T-helper 2 cell treated with Interferon-gamma antibody and Interleukin-4, amounts not matched to agents 100 ng/mL and 5 ng/mL, for 36 hours (primary cell): Measurements from ENCODE around the gene ACOT9. TPM values are rescaled to one million over a fixed set of nuclear protein-coding genes. Genes with fewer than 3 reads are reported as not detected.
"Not testable (repeated sequence)": the region's sequence is repeated elsewhere in the genome, so short reads cannot be mapped to it uniquely, and the experiment has no call there.

Experiments used
- intact Hi-C: fragments of 100-400 bp; cut with micrococcal nuclease; formaldehyde crosslinking; loops from one replicate; pipeline ENCODE4 v1.15.1; 2023
- total RNA-seq: library from RNA; stranded (reverse); gene quantifications from 2 replicates; pipeline ENCODE4 v1.2.3, GENCODE V29; 2022

Gene ACOT9
- total RNA-seq, 1 donor from 2014 or later: 35.0 TPM

DNA sequence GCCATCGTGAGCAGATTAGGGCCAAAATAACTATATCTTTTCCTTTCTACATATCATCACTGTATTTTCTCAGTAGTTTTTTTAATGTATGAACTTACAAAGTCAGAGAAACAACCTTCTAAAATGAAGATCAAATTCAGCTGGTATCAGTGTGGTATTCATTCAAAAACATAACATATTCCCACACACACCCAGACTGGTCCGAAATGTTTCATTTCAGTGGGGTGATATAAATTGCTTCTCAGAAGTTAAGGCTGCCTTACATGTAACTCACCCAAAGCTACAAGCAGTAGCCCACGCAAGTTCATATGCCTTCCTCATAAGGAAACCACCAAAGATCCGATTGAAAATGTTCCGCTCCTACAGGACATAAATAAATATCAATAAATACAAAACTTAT is 37.8 kb downstream of the ACOT9 start:
- intact Hi-C loops: no loop called here

DNA sequence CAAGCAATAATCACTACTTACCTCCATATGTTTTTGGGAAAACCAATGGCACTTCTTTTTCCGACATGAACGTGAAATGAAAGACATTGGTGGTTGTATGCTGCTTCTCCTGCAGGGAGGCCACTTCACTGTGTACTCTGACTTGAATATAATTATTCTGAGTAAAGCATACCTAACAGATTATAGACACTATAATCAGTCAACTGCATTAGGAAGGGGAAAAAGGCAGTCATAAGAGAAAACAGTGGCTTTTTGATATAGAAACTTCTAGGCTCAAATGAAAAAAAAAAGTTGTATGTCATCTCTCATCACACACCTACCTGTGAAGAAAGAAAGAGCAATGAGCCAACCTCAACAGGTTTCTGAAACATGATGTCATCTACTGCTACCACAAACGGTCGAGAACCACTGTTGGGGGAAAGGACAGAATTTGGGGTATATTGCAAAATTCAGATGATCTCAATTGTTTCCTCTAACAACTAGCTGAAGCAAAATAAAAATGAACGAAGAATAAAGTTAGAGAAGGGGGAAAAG is 38.3 kb downstream of the ACOT9 start:
- intact Hi-C loops: no loop called here

GRCh38 chrX:23699636-23700194 is 43.4 kb downstream of the ACOT9 start:
- intact Hi-C loops: loop anchor here (5.0 kb wide), 1 partner anchor 33 kb away; no protein-coding TSS in a partner anchor

GRCh38 chrX:23694606-23695005 is 48.5 kb downstream of the ACOT9 start:
- intact Hi-C loops: loop anchor here (1.0 to 5.0 kb wide), 2 partner anchors 38 to 208 kb away; no protein-coding TSS in a partner anchor

GRCh38 chrX:23692166-23692565 is 50.9 kb downstream of the ACOT9 start:
- intact Hi-C loops: no loop called here

DNA sequence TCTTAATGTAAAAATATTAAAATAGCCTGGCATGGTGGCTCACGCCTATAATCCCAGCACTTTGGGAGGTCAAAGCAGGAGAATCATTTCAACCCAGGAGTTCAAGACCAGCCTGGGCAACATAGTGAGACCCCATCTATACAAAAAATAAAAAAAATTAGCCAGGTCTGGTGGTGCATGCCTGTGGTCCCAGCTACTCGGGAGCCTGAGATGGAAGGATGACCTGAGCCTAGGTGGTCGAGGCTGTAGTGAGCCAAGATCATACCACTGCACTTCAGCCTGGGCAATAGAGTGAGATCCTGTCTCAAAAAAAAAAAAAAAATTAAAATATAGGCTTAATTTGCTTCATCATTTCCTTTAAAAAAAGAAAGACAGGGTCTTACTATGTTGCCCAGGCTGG is 66.6 kb downstream of the ACOT9 start:
- intact Hi-C loops: not testable (repeated sequence)

DNA sequence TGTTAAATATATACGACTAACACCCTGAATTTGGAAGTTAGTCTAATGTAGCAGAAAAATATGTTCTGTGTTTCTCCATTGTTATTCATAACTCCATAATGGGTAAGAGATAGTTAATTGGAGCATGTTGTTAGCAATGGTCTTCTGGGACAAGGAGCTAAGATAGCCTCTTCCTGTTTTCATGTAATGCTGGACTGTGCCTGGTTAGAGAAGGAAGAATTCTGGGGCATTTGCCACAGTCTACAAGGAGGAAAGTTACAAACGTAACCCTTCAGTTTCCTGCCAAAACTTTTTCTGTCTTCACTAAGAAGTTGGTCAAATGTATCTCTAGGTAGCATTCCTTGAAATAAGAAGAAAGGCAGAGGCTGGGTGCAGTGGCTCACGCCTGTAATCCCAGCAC is 70.0 kb downstream of the ACOT9 start:
- intact Hi-C loops: no loop called here

- intact Hi-C loops: no loop called here
Observed at GRCh38 chrX:23670528-23670927, 72.5 kb downstream of the ACOT9 start.

DNA sequence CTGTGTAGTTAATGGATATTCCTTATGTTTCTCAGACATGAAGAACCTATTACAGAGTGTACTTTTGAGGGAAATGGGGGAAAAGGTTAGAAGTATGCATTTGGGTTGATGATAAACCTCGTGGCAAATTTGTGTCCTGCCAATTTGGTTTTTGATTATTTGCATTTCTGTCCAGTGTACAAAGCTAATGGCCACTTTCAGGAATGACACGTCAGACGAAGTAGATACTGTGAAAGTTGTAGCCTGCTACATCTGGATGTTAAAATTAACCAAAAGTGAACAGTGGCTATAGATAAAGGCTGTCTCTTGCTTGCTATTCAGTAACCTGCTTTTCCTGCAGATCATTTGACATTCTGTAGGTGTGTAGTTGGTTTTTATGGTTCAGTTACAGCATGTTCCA is 74.7 kb downstream of the ACOT9 start:
- intact Hi-C loops: loop anchor here (5.0 to 10.0 kb wide), 4 partner anchors 74 to 484 kb away; partner anchors contain the start of genes ACOT9, APOO, CXorf58 and KLHL15

DNA sequence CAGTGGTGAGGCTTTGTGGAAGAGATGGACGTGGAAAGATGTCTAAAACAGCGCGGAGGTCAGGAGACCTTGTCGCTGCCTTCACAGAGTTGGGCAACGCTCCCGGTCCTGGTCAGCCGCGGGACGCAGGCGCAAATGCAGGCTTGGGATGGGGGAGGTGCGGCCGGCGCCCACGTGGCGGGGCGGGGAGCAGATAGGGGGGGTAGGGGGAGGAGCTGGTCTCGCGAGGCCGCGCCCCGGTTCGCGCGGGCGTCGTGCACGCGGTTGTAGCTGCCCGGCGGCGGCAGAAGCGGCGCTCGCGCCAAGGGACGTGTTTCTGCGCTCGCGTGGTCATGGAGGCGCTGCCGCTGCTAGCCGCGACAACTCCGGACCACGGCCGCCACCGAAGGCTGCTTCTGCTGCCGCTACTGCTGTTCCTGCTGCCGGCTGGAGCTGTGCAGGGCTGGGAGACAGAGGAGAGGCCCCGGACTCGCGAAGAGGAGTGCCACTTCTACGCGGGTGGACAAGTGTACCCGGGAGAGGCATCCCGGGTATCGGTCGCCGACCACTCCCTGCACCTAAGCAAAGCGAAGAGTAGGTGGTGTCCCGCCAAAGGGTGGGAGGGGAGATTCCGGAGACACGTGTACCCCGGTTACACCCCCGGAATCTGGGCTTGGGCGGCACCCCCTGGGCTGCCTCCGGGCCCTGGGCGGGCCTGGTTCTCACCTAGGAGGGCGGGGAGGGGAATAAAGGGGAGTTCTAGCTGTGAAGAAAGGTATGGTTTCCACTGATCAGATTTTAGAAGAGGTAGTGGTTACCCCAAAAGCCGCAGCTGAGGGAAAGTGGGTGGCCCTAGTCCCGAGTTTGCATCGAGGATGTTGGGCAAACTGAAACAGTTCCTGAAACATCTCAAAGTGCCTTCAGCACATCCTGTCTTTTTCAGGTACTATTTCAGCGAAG is 75.6 kb downstream of the ACOT9 start, which contains the start of gene PRDX4:
PRDX4 (plus strand) TSS at position 255 of the 939 bp plus-strand sequence; CDS start at position 333, 78 bp downstream.
- intact Hi-C loops: loop anchor here (1.0 to 10.0 kb wide), 6 partner anchors 75 to 485 kb away; partner anchors contain the start of genes ACOT9, APOO, CXorf58 and EIF2S3

- intact Hi-C loops: loop anchor here (2.0 to 10.0 kb wide), 5 partner anchors 76 to 486 kb away; partner anchors contain the start of genes ACOT9, APOO, CXorf58 and KLHL15
Observed at GRCh38 chrX:23666282-23666681, 76.8 kb downstream of the ACOT9 start.

DNA sequence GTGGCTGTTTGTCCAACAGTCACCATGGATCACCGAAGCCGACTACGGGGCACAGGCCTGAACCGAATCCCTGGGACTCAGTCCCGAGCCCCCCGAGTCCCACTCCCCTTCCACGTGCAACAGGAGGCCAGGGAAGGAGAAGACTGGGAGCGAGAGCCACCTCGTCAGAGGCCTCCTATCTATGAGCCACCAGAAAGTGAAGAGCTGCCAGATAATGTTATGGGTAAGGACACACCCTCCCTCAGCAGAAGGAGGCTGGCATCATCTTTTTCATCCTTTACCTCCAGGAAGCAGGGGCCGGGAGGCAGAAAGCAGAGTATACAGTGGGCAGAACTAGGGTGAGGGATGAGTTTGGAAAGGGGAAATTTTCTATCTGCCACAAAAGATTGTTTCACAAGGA is 78.6 kb downstream of the ACOT9 start:
- intact Hi-C loops: loop anchor here (10.0 kb wide), 2 partner anchors 240 to 360 kb away; partner anchors contain the start of genes APOO, CXorf58 and KLHL15

DNA sequence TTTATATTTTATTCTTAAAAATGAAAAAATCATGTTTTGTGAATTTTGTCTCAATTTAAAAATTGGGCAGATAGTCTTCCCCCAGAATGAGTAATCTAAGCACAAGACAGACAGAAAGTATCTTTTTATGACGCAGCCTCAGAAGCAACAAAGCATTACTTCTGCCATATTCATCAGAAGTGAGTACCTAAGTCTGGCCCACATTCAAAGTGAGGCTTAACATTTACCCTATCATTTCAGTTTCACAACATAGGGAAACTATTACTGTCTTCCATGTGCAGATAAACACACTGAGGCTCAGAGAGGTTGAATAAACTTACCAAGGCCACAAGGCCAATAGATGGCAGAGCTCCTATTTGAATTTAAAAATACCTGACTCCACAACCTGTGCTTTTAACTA is 80.2 kb downstream of the ACOT9 start:
- intact Hi-C loops: loop anchor here (10.0 kb wide), 2 partner anchors 242 to 362 kb away; partner anchors contain the start of genes APOO, CXorf58 and KLHL15

GRCh38 chrX:23662187-23662586 is 80.9 kb downstream of the ACOT9 start:
- intact Hi-C loops: loop anchor here (10.0 kb wide), 2 partner anchors 243 to 363 kb away; partner anchors contain the start of genes APOO, CXorf58 and KLHL15

DNA sequence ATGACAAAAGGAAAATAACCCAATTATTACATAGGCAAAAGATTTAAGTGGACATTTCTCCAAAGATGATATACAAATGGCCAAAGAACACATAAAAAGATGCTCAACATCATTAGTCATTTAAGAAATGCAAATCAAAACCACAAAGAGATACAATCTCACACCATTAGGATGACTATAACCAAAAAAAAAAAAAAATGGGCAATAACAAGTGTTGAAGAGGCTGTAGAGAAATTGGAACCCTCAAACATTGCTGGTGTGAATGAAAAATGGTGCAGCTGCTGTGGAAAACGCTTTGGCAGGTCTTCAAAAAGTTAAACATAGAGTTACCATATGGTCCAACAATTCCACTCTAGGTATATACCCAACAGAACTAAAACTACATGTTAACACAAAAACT is 81.4 kb downstream of the ACOT9 start:
- intact Hi-C loops: loop anchor here (10.0 kb wide), 2 partner anchors 243 to 363 kb away; partner anchors contain the start of genes APOO, CXorf58 and KLHL15

- intact Hi-C loops: loop anchor here (10.0 kb wide), 2 partner anchors 244 to 364 kb away; partner anchors contain the start of genes APOO, CXorf58 and KLHL15
Observed at GRCh38 chrX:23660766-23661132, 82.3 kb downstream of the ACOT9 start.

GRCh38 chrX:23660083-23660765 is 82.9 kb downstream of the ACOT9 start:
- intact Hi-C loops: loop anchor here (10.0 kb wide), 2 partner anchors 245 to 365 kb away; partner anchors contain the start of genes APOO, CXorf58 and KLHL15

DNA sequence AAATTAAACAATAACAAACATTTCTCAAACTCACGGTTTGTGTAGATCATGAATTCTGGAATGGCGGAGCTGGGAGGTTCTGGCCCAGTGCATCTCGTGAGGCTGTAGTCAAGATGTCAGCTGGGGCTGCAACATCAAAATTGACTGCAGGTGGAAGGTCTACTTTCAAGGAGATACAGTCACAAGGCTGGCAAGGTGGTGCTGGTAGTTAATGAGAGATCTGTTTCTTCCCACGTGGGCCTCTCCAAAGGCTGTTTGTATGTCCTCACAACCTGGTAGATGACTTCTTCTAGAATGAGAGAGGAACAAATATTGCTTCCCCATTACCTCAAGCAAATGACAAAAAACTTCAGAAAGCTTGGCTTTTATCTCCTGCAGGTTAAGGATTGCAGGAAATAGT is 83.7 kb downstream of the ACOT9 start:
- intact Hi-C loops: no loop called here

DNA sequence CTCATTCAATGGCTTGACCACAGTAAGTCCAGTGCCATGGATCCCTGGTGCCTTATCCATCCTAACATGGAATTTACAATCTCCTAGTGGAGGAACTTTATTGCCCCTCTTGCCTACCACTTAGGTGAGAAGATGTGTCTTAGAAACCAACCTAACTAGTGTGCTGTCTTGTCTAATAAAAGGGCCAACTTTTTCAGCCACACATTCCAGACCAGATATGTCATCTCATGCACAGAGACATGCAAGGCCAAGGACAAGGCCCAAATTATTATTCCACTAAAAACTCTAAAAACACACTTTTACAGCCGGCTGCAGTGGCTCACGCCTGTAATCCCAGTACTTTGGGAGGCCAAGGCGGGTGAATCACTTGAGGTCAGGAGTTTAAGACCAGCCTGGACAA is 86.4 kb downstream of the ACOT9 start:
- intact Hi-C loops: no loop called here

- intact Hi-C loops: no loop called here
Observed at GRCh38 chrX:23656091-23656490, 87.0 kb downstream of the ACOT9 start.
